Liver (tissue), 3 donors: Measurements from ENCODE around the gene ARFGAP2.

Experiments used
- CTCF ChIP-seq: fragments of 150-350 bp; IDR thresholded peaks from 2 replicates; pipeline ENCODE4 v1.5.1; 2017; ENCODE audit warnings: improper control_type of control experiment, low read depth, low read length; ENCODE audit not compliant: missing input control
- EGR1 ChIP-seq, 2 donors: IDR thresholded peaks; 2 replicates each; pipeline ENCODE4 v1.6.1; 2016 to 2018; ENCODE audit warnings: antibody characterized with exemption in 2 of 2, low read depth in 2 of 2
- FOXA1 ChIP-seq: IDR thresholded peaks from 2 replicates; pipeline ENCODE4 v1.6.1; 2016; ENCODE audit warnings: antibody characterized with exemption
- GABPA ChIP-seq, 2 donors: IDR thresholded peaks in 1 of 2; conservative IDR thresholded peaks in 1 of 2; 2 replicates each; pipeline ENCODE4 v1.6.1; 2016; ENCODE audit warnings: antibody characterized with exemption in 2 of 2, mild to moderate bottlenecking in 1 of 2, moderate library complexity in 1 of 2
- JUND ChIP-seq, 2 donors: IDR thresholded peaks; 2 replicates each; pipeline ENCODE4 v1.6.1; 2016; ENCODE audit warnings: antibody characterized with exemption in 2 of 2
- RAD21 ChIP-seq, 2 donors: IDR thresholded peaks; 2 replicates each; pipeline ENCODE4 v1.6.1; 2016; ENCODE audit warnings: antibody characterized with exemption in 2 of 2, mild to moderate bottlenecking in 2 of 2
- REST ChIP-seq: IDR thresholded peaks from 2 replicates; pipeline ENCODE4 v1.6.1; 2016; ENCODE audit warnings: antibody characterized with exemption, mild to moderate bottlenecking
- RXRA ChIP-seq, 2 donors: IDR thresholded peaks; 2 replicates each; pipeline ENCODE4 v1.6.1; 2017 to 2018; ENCODE audit warnings: antibody characterized with exemption in 2 of 2, mild to moderate bottlenecking in 1 of 2
- SP1 ChIP-seq: IDR thresholded peaks from 2 replicates; pipeline ENCODE4 v1.6.1; 2018; ENCODE audit warnings: antibody characterized with exemption, mild to moderate bottlenecking
- TAF1 ChIP-seq: conservative IDR thresholded peaks from 2 replicates; pipeline ENCODE4 v1.6.1; 2016; ENCODE audit warnings: antibody characterized with exemption, mild to moderate bottlenecking
- YY1 ChIP-seq: IDR thresholded peaks from 2 replicates; pipeline ENCODE4 v1.6.1; 2016; ENCODE audit warnings: antibody characterized with exemption, mild to moderate bottlenecking
- TF ChIP-seq, protein P1 (sequence below): IDR thresholded peaks from 2 replicates; pipeline ENCODE4 v1.6.1; 2016; ENCODE audit warnings: antibody characterized with exemption
- TF ChIP-seq, protein P2 (sequence below): IDR thresholded peaks from 2 replicates; pipeline ENCODE4 v1.6.1; 2016; ENCODE audit warnings: antibody characterized with exemption
- donor health status: healthy.
- donor health status: healthy.

DNA sequence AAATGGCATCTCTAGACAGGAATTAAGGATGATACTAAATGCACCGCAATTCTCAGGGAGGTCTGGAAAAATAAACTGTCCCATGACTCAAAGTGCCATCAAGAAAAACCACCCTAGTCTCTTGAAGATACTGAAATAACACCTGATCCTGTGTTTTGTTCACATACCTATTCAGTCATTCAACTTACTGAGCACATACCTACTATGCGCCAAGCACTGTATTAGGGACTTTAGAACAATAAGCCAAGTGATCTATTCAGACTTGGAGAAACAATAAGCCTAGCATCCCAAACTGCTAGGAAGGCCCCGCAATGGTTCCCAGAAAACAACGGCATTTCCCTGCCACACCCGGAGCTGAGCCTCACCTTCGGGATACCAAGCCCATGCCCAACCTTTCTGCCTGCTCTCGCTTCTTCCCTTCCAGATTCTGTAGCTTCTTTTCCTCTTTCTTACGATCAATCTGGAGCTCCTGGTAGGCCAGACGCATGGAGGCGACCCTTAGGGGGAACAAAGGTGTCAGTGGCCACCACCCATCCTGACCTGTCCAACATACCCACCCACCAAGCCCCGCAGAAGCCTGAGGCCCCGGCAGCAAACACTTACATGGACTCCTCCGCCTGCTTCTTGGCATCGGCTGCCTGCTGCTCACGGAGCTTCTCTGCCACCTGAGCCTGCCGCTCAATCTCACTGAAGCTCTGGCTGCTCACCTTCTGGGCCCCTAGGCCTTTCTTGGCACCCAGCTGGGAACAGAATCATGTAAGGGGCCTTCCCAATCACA, 5.4 kb downstream of the ARFGAP2 start:
- TF ChIP-seq RAD21 (IDR thresholded peaks at IDR 0.05) (no peak), CTCF (no peak), YY1 (no peak), RXRA (IDR thresholded peaks at IDR 0.05) (no peak), TAF1 (no peak), SP1 (no peak), GABPA (IDR thresholded peaks at IDR 0.05 in 1 of 2, conservative IDR thresholded peaks at IDR 0.05 in 1 of 2) (no peak), REST (no peak), FOXA1 (no peak), JUND (IDR thresholded peaks at IDR 0.05) (no peak), EGR1 (IDR thresholded peaks at IDR 0.05; ENCODE audit: low read depth in 2 of 2) (no peak)
- TF ChIP-seq, protein P1, sequence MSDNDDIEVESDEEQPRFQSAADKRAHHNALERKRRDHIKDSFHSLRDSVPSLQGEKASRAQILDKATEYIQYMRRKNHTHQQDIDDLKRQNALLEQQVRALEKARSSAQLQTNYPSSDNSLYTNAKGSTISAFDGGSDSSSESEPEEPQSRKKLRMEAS: no peak
- TF ChIP-seq, protein P2, sequence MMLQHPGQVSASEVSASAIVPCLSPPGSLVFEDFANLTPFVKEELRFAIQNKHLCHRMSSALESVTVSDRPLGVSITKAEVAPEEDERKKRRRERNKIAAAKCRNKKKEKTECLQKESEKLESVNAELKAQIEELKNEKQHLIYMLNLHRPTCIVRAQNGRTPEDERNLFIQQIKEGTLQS: no peak
